ENCODE measurements around the gene TSPAN17.

Gene TSPAN17

DNA sequence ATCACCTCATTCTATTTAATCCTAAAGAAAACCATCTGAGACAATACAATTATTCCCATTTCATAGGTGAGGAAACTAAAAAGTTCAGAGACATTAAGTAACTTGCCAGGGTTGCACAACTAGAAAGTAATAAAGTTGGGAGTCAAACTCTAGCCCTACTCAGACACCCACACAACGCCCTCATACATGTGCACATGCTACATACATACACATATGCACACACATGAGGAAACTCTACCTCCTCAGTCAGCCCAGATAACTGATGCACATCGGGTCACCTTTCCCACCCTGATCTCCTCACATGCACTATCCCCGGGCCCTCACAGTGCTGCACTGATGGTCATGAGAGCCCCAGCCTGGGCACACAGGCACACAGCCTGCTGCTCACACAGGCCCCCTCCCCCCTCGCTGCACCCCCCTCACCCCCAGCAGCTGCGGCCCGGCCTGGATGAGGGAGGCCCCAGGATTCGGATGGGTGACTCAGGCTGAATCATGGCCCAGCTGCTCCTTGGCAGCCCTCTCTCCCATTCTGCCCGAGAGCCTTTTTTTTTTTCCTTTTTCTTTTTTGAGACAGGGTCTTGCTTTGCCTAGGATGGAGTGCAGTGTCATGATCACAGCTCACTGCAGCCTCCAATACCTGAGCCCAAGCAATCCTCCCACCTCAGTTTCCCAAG, 32.3 kb upstream of the TSPAN17 start:
- Mint-ChIP-seq H3K9me3 (no peaks in the 10 kb centered on the region), H3K4me1 (ENCODE audit: low read depth) (peaks cover 16% of the 10 kb centered on the region), H3K36me3 (ENCODE audit: low read depth) (no peaks in the 10 kb centered on the region), H3K4me3 (no peak overlapping the region), H3K27ac (no peak overlapping the region), H3K27me3 (peaks cover 80% of the 10 kb centered on the region)

DNA sequence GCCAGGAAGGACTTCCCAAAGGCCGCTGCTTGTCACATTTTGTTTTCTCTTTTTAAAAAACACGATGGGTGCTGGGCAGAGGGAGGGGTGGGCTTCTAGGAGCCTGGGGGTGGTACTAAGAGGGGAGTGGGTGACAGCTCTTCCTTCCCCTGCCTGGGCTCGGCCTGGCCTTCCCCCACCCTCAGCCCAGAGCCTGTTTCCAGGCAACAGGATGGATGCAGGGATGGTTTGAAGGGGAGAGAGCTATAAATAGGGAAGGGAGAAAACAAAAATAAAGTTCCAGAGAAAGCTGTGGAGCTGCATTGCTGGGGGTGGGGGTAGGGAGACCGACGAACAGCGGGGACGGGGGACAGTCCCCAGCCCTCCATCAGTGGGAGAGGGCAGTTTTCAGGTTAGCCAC, 30.8 kb upstream of the TSPAN17 start:
- H3K27me3 Mint-ChIP-seq = peaks cover 89% of the 10 kb centered on the region
- H3K4me3 Mint-ChIP-seq = no peak overlapping the region
- H3K27ac Mint-ChIP-seq = no peak overlapping the region
- H3K9me3 Mint-ChIP-seq = no peaks in the 10 kb centered on the region
- H3K36me3 Mint-ChIP-seq (ENCODE audit: low read depth) = no peaks in the 10 kb centered on the region
- H3K4me1 Mint-ChIP-seq (ENCODE audit: low read depth) = peaks cover 18% of the 10 kb centered on the region

GRCh38 chr5:176618783-176619182, 28.5 kb upstream of the TSPAN17 start:
- H3K27ac Mint-ChIP-seq = no peak overlapping the region
- no peaks in the 10 kb centered on the region for H3K36me3 Mint-ChIP-seq (ENCODE audit: low read depth)
- H3K4me1 Mint-ChIP-seq (ENCODE audit: low read depth) = peaks cover 16% of the 10 kb centered on the region
- H3K4me3 Mint-ChIP-seq = no peak overlapping the region
- peaks cover 82% of the 10 kb centered on the region for H3K27me3 Mint-ChIP-seq
- H3K9me3 Mint-ChIP-seq = no peaks in the 10 kb centered on the region

- H3K9me3 Mint-ChIP-seq = no peaks in the 10 kb centered on the region
- peaks cover 80% of the 10 kb centered on the region for H3K27me3 Mint-ChIP-seq
- no peak overlapping the region for H3K27ac Mint-ChIP-seq
- no peaks in the 10 kb centered on the region for H3K36me3 Mint-ChIP-seq (ENCODE audit: low read depth)
- peaks cover 16% of the 10 kb centered on the region for H3K4me1 Mint-ChIP-seq (ENCODE audit: low read depth)
- no peak overlapping the region for H3K4me3 Mint-ChIP-seq
Observed at GRCh38 chr5:176619203-176619568, 28.1 kb upstream of the TSPAN17 start.

- no peaks in the 10 kb centered on the region for H3K36me3 Mint-ChIP-seq (ENCODE audit: low read depth)
- H3K4me3 Mint-ChIP-seq = peak overlapping the region; percentile 60
- H3K27me3 Mint-ChIP-seq = peaks cover 79% of the 10 kb centered on the region
Observed at GRCh38 chr5:176619569-176620332, 27.5 kb upstream of the TSPAN17 start.

DNA sequence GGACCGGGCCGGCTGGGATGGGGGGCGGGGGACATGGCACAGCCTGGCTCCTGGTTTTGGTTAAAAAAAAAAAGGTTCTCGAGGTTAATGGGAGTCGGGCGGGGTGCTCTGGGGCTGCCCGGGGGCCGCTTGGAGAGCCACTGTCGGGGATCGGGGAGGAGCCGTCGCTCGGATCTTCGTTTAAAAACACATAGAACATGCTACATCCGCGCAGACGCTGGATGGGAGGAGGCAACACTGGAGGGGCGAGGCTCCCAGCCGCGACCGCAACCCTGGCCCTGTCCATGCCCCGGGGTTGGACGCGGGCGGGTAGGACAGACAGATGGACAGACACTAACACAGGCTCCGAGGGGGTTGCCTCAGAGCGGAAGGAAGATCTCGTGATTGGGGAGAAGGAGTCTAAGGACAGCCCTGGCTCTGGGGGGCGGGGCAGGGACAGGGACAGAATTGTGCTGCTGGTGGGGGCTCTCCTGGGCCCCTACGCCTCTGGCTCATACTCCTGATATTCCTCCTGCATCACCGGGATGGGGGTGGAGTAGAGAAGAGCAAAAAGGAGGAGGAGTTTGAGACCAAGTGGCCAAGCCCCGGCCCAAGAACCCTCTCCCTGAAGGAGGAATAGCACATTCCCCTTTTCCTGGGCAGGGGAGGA, 26.8 kb upstream of the TSPAN17 start:
- H3K27me3 Mint-ChIP-seq = peaks cover 73% of the 10 kb centered on the region
- no peaks in the 10 kb centered on the region for H3K36me3 Mint-ChIP-seq (ENCODE audit: low read depth)
- peaks cover 16% of the 10 kb centered on the region for H3K4me1 Mint-ChIP-seq (ENCODE audit: low read depth)
- H3K9me3 Mint-ChIP-seq = no peaks in the 10 kb centered on the region
- H3K27ac Mint-ChIP-seq = peak overlapping the region; percentile 31
- H3K4me3 Mint-ChIP-seq = peak overlapping the region; percentile 60

More at GRCh38 chr5:176619569-176620332, 27.5 kb upstream of the TSPAN17 start:
- H3K27ac Mint-ChIP-seq = no peak overlapping the region
- no peaks in the 10 kb centered on the region for H3K9me3 Mint-ChIP-seq
- H3K4me1 Mint-ChIP-seq (ENCODE audit: low read depth) = peaks cover 16% of the 10 kb centered on the region

DNA sequence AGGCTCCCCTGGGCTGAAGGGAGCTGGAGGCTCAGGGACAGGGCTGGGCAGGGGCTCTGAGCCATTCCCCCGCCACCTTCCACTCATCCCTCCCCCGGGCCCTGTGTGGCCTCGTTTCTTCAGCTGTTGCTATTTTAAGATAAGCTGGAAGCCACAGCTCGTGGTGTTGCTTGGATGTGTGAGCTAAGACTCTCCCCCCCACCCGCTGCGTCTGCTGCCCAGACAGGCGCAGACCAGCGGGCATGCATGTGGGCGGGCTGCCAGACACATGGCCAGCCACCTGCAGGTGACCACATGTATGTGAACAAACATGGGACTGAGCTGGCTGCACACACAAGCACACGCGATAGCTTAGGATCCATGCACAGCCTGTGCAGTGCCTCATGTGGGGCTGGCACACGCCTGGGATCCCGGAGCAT, 25.6 kb upstream of the TSPAN17 start:
- Mint-ChIP-seq H3K36me3 (ENCODE audit: low read depth) (no peaks in the 10 kb centered on the region), H3K4me3 (no peak overlapping the region), H3K27me3 (peaks cover 68% of the 10 kb centered on the region), H3K4me1 (ENCODE audit: low read depth) (peaks cover 16% of the 10 kb centered on the region), H3K27ac (no peak overlapping the region), H3K9me3 (no peaks in the 10 kb centered on the region)

DNA sequence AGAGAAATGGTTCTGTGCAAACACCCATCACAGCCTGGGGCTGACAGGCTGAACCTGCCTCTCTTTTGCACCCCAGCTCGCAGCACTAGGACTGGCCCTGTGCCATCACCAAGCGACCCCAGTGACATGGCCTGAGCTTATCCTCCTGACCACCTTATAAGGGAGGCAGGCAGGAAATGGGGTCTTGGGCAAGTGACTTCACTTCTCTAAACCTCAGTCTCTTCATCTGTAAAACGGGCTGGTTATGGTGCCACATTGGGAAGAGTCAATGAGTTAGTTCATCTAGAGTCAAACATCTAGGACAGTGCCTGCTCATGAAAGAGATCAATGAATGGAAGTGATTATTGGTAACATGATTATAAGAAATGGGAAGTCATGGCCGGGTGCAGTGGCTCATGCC, 23.1 kb upstream of the TSPAN17 start:
- H3K27me3 Mint-ChIP-seq = peaks cover 70% of the 10 kb centered on the region
- H3K36me3 Mint-ChIP-seq (ENCODE audit: low read depth) = no peaks in the 10 kb centered on the region
- no peak overlapping the region for H3K4me3 Mint-ChIP-seq
- no peaks in the 10 kb centered on the region for H3K9me3 Mint-ChIP-seq
- no peak overlapping the region for H3K27ac Mint-ChIP-seq
- peaks cover 12% of the 10 kb centered on the region for H3K4me1 Mint-ChIP-seq (ENCODE audit: low read depth)

DNA sequence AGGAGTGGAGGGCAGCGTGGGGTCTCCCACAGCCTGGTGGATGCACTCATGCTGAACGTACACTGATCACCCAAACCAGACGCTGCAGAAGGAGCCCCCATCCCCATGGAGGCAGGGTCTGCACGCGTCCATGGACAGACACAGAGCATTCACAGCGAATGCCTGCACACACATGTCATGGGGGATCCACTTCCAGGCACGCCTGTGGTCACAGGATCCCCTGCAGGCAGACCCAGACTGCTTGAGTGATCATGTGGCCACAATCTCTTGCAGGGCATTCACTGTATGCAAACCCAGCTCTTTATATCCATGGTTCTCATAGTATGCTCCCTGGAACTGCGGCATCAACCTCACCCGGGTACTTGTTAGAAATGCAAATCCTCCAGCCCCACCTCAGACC, 22.3 kb upstream of the TSPAN17 start:
- Mint-ChIP-seq H3K4me1 (ENCODE audit: low read depth) (peaks cover 7% of the 10 kb centered on the region), H3K27me3 (peaks cover 65% of the 10 kb centered on the region), H3K27ac (no peak overlapping the region), H3K36me3 (ENCODE audit: low read depth) (no peaks in the 10 kb centered on the region), H3K9me3 (no peaks in the 10 kb centered on the region), H3K4me3 (no peak overlapping the region)

DNA sequence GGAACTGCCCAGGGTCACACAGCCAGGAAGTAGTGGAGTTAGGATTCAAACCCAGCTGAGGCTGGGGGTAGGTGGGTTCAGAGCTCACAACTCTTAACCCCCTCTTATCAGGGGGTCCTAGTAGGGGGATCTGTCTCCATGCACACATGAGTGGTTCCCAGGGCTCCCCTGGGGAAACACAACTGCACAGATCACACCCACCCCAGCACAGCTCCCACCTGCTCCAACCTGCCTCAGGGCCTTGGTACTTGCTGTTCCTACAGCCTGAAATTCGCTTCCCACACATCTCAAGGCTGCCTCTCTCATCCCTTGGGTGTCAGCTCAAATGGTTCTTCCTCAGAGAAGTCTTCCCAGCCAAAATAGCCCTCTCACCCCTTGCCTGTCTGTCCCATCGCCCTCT, 21.8 kb upstream of the TSPAN17 start:
- Mint-ChIP-seq H3K27ac (no peak overlapping the region), H3K27me3 (peaks cover 60% of the 10 kb centered on the region), H3K9me3 (no peaks in the 10 kb centered on the region), H3K4me3 (no peak overlapping the region), H3K4me1 (ENCODE audit: low read depth) (peaks cover 3% of the 10 kb centered on the region), H3K36me3 (ENCODE audit: low read depth) (no peaks in the 10 kb centered on the region)

DNA sequence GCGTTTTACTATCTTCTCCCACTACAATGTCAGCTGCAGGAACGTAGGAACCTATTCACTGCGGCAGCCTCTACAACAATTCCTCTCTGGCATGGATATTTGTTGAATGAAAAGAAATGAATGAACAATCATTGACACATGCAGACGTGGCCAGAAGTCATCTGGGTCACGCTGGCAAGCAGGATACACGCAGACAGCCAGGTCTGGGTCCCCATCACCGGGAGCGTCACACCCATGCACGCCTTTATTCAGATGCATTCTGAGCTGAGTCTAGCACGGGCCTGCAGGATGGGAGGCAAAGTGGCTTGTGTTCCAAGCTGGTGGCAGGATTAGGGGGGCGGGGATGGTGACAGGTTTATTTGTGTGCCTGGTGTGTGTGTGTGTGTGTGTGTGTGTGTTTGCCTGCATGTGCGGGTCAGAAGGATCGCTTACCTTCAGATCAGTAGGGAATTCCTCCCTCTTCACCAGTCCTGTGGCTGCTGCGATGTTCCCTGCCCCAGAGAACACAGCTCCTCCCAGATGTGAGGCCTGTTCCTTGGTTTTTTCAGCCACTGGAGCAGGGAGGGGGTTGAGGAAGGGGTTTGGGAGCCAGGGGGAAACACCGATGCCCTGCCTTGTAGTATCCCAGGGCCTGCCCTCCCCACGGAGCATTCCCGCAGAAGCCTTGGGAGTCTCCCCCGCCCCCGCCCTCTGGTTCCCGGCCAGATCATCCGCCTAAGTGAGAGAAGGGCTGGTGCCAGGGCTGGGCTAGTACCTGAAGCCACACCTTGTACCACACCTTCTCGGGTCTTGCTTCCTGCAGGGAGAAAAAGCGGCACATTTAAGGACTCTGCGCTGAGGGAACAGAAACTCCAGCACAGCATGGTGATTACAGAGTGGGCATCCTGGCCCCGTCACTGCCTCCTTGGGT, 21.1 kb upstream of the TSPAN17 start:
- Mint-ChIP-seq H3K9me3 (no peaks in the 10 kb centered on the region), H3K27ac (no peak overlapping the region), H3K27me3 (peaks cover 61% of the 10 kb centered on the region), H3K36me3 (ENCODE audit: low read depth) (no peaks in the 10 kb centered on the region), H3K4me1 (ENCODE audit: low read depth) (peaks cover 6% of the 10 kb centered on the region), H3K4me3 (no peak overlapping the region)

DNA sequence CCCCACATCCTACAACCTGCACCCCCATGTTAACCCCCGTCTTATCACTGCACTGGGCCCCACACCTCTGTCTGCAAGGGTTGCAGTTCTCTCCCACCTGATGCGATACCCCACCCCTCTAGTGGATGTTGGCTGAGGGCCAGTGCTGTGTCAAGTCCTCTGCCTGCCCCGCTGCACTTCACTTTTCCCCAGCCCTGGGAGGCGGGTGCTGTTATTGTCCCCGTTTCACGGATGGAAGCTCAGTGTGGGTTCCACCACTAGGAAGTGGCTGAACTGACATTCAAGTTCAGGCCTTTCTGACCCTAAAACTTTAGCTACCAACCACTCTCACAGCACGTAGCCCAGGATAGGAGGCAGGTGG, 20.4 kb upstream of the TSPAN17 start:
- no peak overlapping the region for H3K4me3 Mint-ChIP-seq
- H3K36me3 Mint-ChIP-seq (ENCODE audit: low read depth) = no peaks in the 10 kb centered on the region
- H3K4me1 Mint-ChIP-seq (ENCODE audit: low read depth) = peaks cover 6% of the 10 kb centered on the region
- no peak overlapping the region for H3K27ac Mint-ChIP-seq
- peaks cover 63% of the 10 kb centered on the region for H3K27me3 Mint-ChIP-seq
- no peaks in the 10 kb centered on the region for H3K9me3 Mint-ChIP-seq

DNA sequence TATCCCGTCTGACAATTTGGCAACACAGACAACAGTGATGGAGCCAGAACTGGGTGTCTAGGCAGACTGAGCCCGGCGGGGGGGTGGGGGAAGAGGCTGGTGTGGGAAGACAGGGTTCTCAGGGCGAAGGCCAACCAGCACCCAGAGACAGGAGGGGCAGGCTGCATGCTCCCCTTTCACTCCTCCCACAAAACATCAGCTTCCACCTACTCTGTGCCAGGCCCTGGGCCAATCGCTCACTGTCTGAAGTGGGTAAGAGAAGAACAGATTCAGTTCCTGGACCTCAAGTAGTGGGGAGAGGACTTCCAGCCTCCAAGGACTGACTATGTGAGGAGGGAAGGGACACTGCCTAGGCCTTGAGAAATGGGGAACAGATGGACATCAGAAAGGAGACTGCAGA, 19.7 kb upstream of the TSPAN17 start:
- Mint-ChIP-seq H3K9me3 (no peaks in the 10 kb centered on the region), H3K27ac (no peak overlapping the region), H3K27me3 (peaks cover 59% of the 10 kb centered on the region), H3K4me3 (no peak overlapping the region), H3K36me3 (ENCODE audit: low read depth) (no peaks in the 10 kb centered on the region), H3K4me1 (ENCODE audit: low read depth) (peaks cover 6% of the 10 kb centered on the region)

DNA sequence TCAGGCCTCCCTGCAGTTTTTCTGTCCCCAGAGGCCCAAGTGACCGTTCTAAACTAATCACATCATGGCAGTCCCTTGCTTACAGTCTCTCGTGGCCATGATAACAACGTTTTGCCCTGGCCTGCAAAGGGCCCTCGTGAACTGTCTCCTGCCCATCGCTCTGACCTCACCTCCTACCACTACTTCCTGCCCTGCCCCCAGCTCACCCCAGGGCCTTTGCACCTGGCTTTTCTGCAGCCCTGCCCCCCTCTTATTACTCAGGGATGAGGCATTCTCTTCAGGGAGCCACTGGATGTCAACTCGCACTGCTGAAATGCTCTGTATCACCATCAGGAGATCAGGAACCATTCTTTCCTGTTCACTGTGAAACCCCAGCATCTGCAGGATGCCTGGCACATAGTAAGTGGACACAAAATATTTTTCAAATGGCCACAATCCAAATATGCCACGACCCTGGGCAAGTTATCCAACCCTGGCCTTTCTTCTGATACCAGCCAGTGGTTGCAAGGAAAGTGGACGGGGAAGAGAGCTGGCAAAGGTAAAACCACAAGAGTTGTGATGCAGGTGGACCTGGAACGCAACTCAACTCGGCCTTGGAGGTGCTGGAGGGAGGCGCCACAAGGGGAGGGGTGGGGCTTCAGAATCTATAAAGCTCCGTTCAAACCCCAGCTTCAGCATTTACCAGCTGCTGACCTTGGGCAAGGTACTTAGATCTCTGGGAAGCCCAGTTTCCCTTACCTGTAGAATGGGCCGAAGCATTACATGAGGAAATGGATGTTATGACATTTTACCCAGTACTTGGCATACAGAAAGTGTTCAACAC, 18.7 kb upstream of the TSPAN17 start:
- H3K27ac Mint-ChIP-seq = no peak overlapping the region
- no peaks in the 10 kb centered on the region for H3K36me3 Mint-ChIP-seq (ENCODE audit: low read depth)
- peaks cover 61% of the 10 kb centered on the region for H3K27me3 Mint-ChIP-seq
- H3K4me3 Mint-ChIP-seq = no peak overlapping the region
- no peaks in the 10 kb centered on the region for H3K9me3 Mint-ChIP-seq
- H3K4me1 Mint-ChIP-seq (ENCODE audit: low read depth) = peaks cover 7% of the 10 kb centered on the region

Measured in stimulated activated naive CD8-positive, alpha-beta T cell treated with anti-CD3 and anti-CD28 coated beads, Interleukin-15, Interleukin-2, amounts not matched to agents 100 ng/mL and 50 ng/mL, for 24 hours (primary cell).